Measurements from ENCODE around the gene RTF2. TPM values are rescaled to one million over a fixed set of nuclear protein-coding genes. Genes with fewer than 3 reads are reported as not detected.

The RTF2 gene
- total and polyA plus RNA-seq, 2 of the 4 experiments (the other 2 are of a cell fraction) = 102 to 109 TPM

GRCh38 chr20:56440346-56441007 lies 27.9 kb upstream of the RTF2 start:
- Histone ChIP-seq H3K9me3 (ENCODE audit: control insufficient read depth, insufficient read depth, low read length) (no peaks in the 10 kb centered on the region), H3K14ac (replicated peaks; ENCODE audit: low read depth, low read length) (peak overlapping the region; percentile 97), H3K27ac (ENCODE audit: insufficient read depth, low read length) (peak overlapping the region; percentile 99), H3K4ac (ENCODE audit: low read depth, low read length) (peak overlapping the region; percentile 99), H2AK5ac (ENCODE audit: low read depth, low read length) (peak overlapping the region; percentile 95), H3K9ac (ENCODE audit: low read depth, low read length) (peak overlapping the region; percentile 81), H3K9me1 (ENCODE audit: insufficient read depth, low read length) (peaks cover 24% of the 10 kb centered on the region), H2BK120ac (ENCODE audit: low read depth, low read length) (peak overlapping the region; percentile 99), H3K27me3 (ENCODE audit: control insufficient read depth, insufficient read depth, low read length) (no peaks in the 10 kb centered on the region), H2AK9ac (replicated peaks; ENCODE audit: low read depth, low read length, poor library complexity) (peak overlapping the region; percentile 38), H4K8ac (ENCODE audit: low read depth in 2 of 2, low read length in 2 of 2) (peak overlapping the region; percentile 96 to 98), H3K4me2 (ENCODE audit: low read depth, low read length) (peak overlapping the region; percentile 30), H3K4me3 (ENCODE audit: insufficient read depth, low read depth, low read length) (no peak overlapping the region), H3K56ac (ENCODE audit: extremely low read depth, insufficient read depth, low read length) (peak overlapping the region; percentile 100), H3K36me3 (ENCODE audit: control insufficient read depth, insufficient read depth, low read length) (peaks cover 9% of the 10 kb centered on the region; the same call in 1 of the 2 replicates), H3K23ac (ENCODE audit: low read depth, low read length) (peak overlapping the region; percentile 95), H2BK5ac (ENCODE audit: low read depth, low read length, poor library complexity, severe bottlenecking) (peak overlapping the region; percentile 98), H4K5ac (ENCODE audit: low read depth, low read length) (peak overlapping the region; percentile 98), H4K20me1 (ENCODE audit: insufficient read depth, low read length) (no peaks in the 10 kb centered on the region), H2BK15ac (ENCODE audit: low read depth, low read length) (peak overlapping the region; percentile 94), H3K4me1 (ENCODE audit: control insufficient read depth, insufficient read depth, low read length) (peaks cover 35% of the 10 kb centered on the region), H3K18ac (ENCODE audit: low read depth, low read length) (peak overlapping the region; percentile 99), H2BK20ac (ENCODE audit: low read depth, low read length) (peak overlapping the region; percentile 97), H3K79me1 (ENCODE audit: low read depth in 1 of 2, low read length in 2 of 2) (peaks cover 12 to 50% of the 10 kb centered on the region in 2 experiments; a peak in 3 of 4 replicates), H4K91ac (ENCODE audit: insufficient read depth, low read depth, low read length) (peak overlapping the region; percentile 98), H2AFZ (replicated peaks; ENCODE audit: low read length, poor library complexity) (peak overlapping the region; percentile 38)
- intact Hi-C loops (cut with micrococcal nuclease) = loop anchor here (1.0 kb wide), 1 partner anchor 28 kb away; the partner anchor contains the start of gene RTF2
- DNase-seq = no peak
- no TSS peak for BruUV-seq (replicated peaks)
- POLR2A ChIA-PET (ENCODE audit: unreplicated experiment) = interaction anchor here (0.5 to 1.4 kb wide), 5 partner anchors 12 to 53 kb away, joined by 3 to 10 read pairs (median 7); partner anchors contain the start of gene CASS4
- TF ChIP-seq POLR2A (IDR thresholded peaks at IDR 0.05; ENCODE audit: low read depth, low read length) (no peak), USF2 (IDR thresholded peaks at IDR 0.05; ENCODE audit: low read depth, low read length) (no peak), ELK1 (IDR thresholded peaks at IDR 0.05; ENCODE audit: borderline replicate concordance, low read depth, low read length) (no peak), RCOR1 (IDR thresholded peaks at IDR 0.05; ENCODE audit: insufficient replicate concordance, low read length) (no peak), FOS (IDR thresholded peaks at IDR 0.05; ENCODE audit: low read depth, low read length) (no peak), MXI1 (IDR thresholded peaks at IDR 0.05; ENCODE audit: borderline replicate concordance, low read depth, low read length) (no peak), CEBPB (IDR thresholded peaks at IDR 0.05; ENCODE audit: low read depth, low read length) (no peak), RAD21 (IDR thresholded peaks at IDR 0.05; ENCODE audit: low read length) (no peak), SMC3 (IDR thresholded peaks at IDR 0.05; ENCODE audit: low read depth, low read length) (no peak), CHD1 (IDR thresholded peaks at IDR 0.05; ENCODE audit: low read depth, low read length) (no peak), NFE2L2 (IDR thresholded peaks at IDR 0.05; ENCODE audit: low read depth, low read length) (no peak), CTCF (conservative IDR thresholded peaks at IDR 0.05; ENCODE audit: low read depth, low read length) (no peak), BHLHE40 (IDR thresholded peaks at IDR 0.05; ENCODE audit: low read depth, low read length) (no peak), MAZ (IDR thresholded peaks at IDR 0.05; ENCODE audit: borderline replicate concordance, low read depth, low read length) (no peak)
- no CpG with 5 or more reads among the region's 4 CpGs for WGBS, 2 experiments (ENCODE audit: extremely low coverage in 2 of 2, insufficient read length in 1 of 2)
- CTCF ChIA-PET = interaction anchor here (0.6 to 0.8 kb wide), 2 partner anchors 23 to 60 kb away, joined by 3 to 5 read pairs; no protein-coding TSS in a partner anchor
- dilution Hi-C loops (cut with HindIII; ENCODE audit: low sequenced_read_pairs, unreplicated experiment) = no loop called here
- in situ Hi-C loops (cut with MboI; ENCODE audit: low sequenced_read_pairs) = no loop called here
- no peak for ATAC-seq (ENCODE audit: low read depth)
